GM23338 (cell line): ENCODE data around the gene TNFSF10. TPM values are rescaled to one million over a fixed set of nuclear protein-coding genes. Genes with fewer than 3 reads are reported as not detected.

ENCODE experiments used
- ATAC-seq: fragments of 200-7000 bp; cut with Tn5 transposase; 3 replicates; pipeline ENCODE4 v1.9.1; 2020
- DNase-seq: peaks from one replicate; pipeline ENCODE4 v3.0.0-alpha.2; 2015; ENCODE audit warnings: low spot score
- H2AFZ ChIP-seq: fragments of 200-600 bp; sonication (generic); 2 replicates; pipeline ENCODE4 v1.8.0; 2016; ENCODE audit warnings: antibody characterized with exemption, mild to moderate bottlenecking, moderate library complexity
- H3F3A ChIP-seq: fragments of 200-600 bp; sonication (generic); replicated peaks from 2 replicates; pipeline ENCODE4 v1.8.0; 2017; ENCODE audit warnings: antibody characterized with exemption, mixed run types, low read depth
- H3K27ac ChIP-seq: fragments of 200-600 bp; sonication (generic); 2 replicates; pipeline ENCODE4 v1.6.1; 2016; ENCODE audit warnings: low read depth
- H3K27me3 ChIP-seq: fragments of 200-600 bp; sonication (generic); 2 replicates; pipeline ENCODE4 v1.8.0; 2016; ENCODE audit warnings: mild to moderate bottlenecking, mixed run types, moderate library complexity; ENCODE audit not compliant: insufficient read depth
- H3K36me3 ChIP-seq: fragments of 200-600 bp; sonication (generic); 2 replicates; pipeline ENCODE4 v1.8.0; 2016; ENCODE audit warnings: mild to moderate bottlenecking; ENCODE audit not compliant: insufficient read depth
- H3K4me1 ChIP-seq: fragments of 200-600 bp; sonication (generic); 2 replicates; pipeline ENCODE4 v1.8.0; 2016; ENCODE audit warnings: mild to moderate bottlenecking, moderate library complexity; ENCODE audit not compliant: insufficient read depth
- H3K4me2 ChIP-seq: fragments of 200-600 bp; sonication (generic); 2 replicates; pipeline ENCODE4 v1.7.1; 2017; ENCODE audit warnings: mixed run types
- H3K4me3 ChIP-seq: fragments of 200-600 bp; sonication (generic); 2 replicates; pipeline ENCODE4 v1.6.1; 2016; ENCODE audit warnings: mixed run types
- H3K79me2 ChIP-seq: fragments of 200-600 bp; sonication (generic); replicated peaks from 2 replicates; pipeline ENCODE4 v1.8.0; 2017; ENCODE audit warnings: mild to moderate bottlenecking; ENCODE audit not compliant: insufficient read depth
- H3K9me2 ChIP-seq: fragments of 200-600 bp; sonication (generic); 2 replicates; pipeline ENCODE4 v1.8.0; 2017; ENCODE audit not compliant: insufficient read depth
- H4K20me1 ChIP-seq: fragments of 200-600 bp; sonication (generic); replicated peaks from 2 replicates; pipeline ENCODE4 v1.8.0; 2017; ENCODE audit warnings: mild to moderate bottlenecking; ENCODE audit not compliant: insufficient read depth
- H3K27ac Mint-ChIP-seq: 2 replicates; pipeline ENCODE4 v1.8.0; 2020; ENCODE audit warnings: inconsistent platforms, mild to moderate bottlenecking, moderate library complexity, mixed read lengths
- H3K27me3 Mint-ChIP-seq: 3 replicates; pipeline ENCODE4 v1.8.0; 2022; ENCODE audit warnings: low read depth, mild to moderate bottlenecking, moderate library complexity, mixed read lengths, inconsistent platforms; ENCODE audit not compliant: insufficient read depth, poor library complexity
- H3K36me3 Mint-ChIP-seq: 3 replicates; pipeline ENCODE4 v1.8.0; 2021; ENCODE audit warnings: low read depth, mild to moderate bottlenecking, inconsistent platforms, moderate library complexity, mixed read lengths
- H3K4me1 Mint-ChIP-seq: 3 replicates; pipeline ENCODE4 v1.8.0; 2020; ENCODE audit warnings: mild to moderate bottlenecking, inconsistent platforms, mixed read lengths
- H3K4me3 Mint-ChIP-seq: 3 replicates; pipeline ENCODE4 v1.8.0; 2021; ENCODE audit warnings: moderate library complexity, mild to moderate bottlenecking, inconsistent platforms, mixed read lengths
- H3K9me3 Mint-ChIP-seq: 3 replicates; pipeline ENCODE4 v1.8.0; 2020; ENCODE audit warnings: moderate library complexity, mild to moderate bottlenecking, inconsistent platforms, mixed read lengths
- CREB1 ChIP-seq: fragments of 250-450 bp; sonication (Bioruptor Pico); IDR thresholded peaks from 2 replicates; pipeline ENCODE4 v1.5.0; 2020; ENCODE audit warnings: low read depth, mild to moderate bottlenecking, moderate library complexity
- EZH2 ChIP-seq: fragments of 200-600 bp; sonication (generic); IDR thresholded peaks from one replicate; pipeline ENCODE4 v1.8.0; 2017; ENCODE audit warnings: antibody characterized with exemption, mild to moderate bottlenecking, low read depth; ENCODE audit not compliant: unreplicated experiment
- EZH2phosphoT487 ChIP-seq: fragments of 200-600 bp; sonication (generic); IDR thresholded peaks from one replicate; pipeline ENCODE4 v1.8.1; 2018; ENCODE audit warnings: antibody characterized with exemption; ENCODE audit not compliant: unreplicated experiment
- POLR2AphosphoS5 ChIP-seq: IDR thresholded peaks from 2 replicates; pipeline ENCODE4 v1.6.1; 2016; ENCODE audit warnings: antibody characterized with exemption, low read depth
- REST ChIP-seq: IDR thresholded peaks from one replicate; pipeline ENCODE4 v1.6.1; 2018; ENCODE audit warnings: antibody characterized with exemption; ENCODE audit not compliant: unreplicated experiment
- STAT1 ChIP-seq: IDR thresholded peaks from one replicate; pipeline ENCODE4 v1.6.1; 2016; ENCODE audit warnings: antibody characterized with exemption; ENCODE audit not compliant: unreplicated experiment
- ZNF114 ChIP-seq: fragments of 250-450 bp; sonication (Bioruptor Pico); IDR thresholded peaks from 2 replicates; pipeline ENCODE4 v1.5.0; 2020; ENCODE audit warnings: mild to moderate bottlenecking, moderate library complexity
- ZNF331 ChIP-seq: fragments of 250-450 bp; sonication (Bioruptor Pico); IDR thresholded peaks from 2 replicates; pipeline ENCODE4 v1.5.0; 2020; ENCODE audit warnings: low read depth, mild to moderate bottlenecking, moderate library complexity
- ZNF462 ChIP-seq: fragments of 250-450 bp; sonication (Bioruptor Pico); IDR thresholded peaks from 2 replicates; pipeline ENCODE4 v1.5.0; 2020; ENCODE audit warnings: mild to moderate bottlenecking, moderate library complexity
- polyA plus RNA-seq: library from polyadenylated mRNA; unstranded; fragments of >200 nt; fragmentation: Nextera tagmentation; extraction: Ambion mirVana; gene quantifications from 2 replicates; pipeline ENCODE4 v1.2.1, GENCODE V29; 2016
- total RNA-seq: library from RNA; depleted of rRNA; stranded (reverse); fragments of >200 nt; shearing (Covaris generic); gene quantifications from 2 replicates; pipeline ENCODE4 v1.2.3, GENCODE V29; 2014
- TF ChIP-seq, protein P1 (sequence below): IDR thresholded peaks from 2 replicates; pipeline ENCODE4 v1.6.1; 2016; ENCODE audit warnings: antibody characterized with exemption
- TF ChIP-seq, protein P2 (sequence below), 2 experiments: fragments of 200-600 bp in 1 of 2; sonication (generic) in 1 of 2; conservative IDR thresholded peaks; 2 replicates each; pipeline versions ENCODE4 v1.5.1 to v1.6.1; 2016 to 2017; ENCODE audit warnings: antibody characterized with exemption in 2 of 2, low read depth in 2 of 2, mild to moderate bottlenecking in 2 of 2, moderate library complexity in 1 of 2

Gene TNFSF10
- total and polyA plus RNA-seq, 2 experiments from 2014 or later = 0.27 TPM; not detected in 1

DNA sequence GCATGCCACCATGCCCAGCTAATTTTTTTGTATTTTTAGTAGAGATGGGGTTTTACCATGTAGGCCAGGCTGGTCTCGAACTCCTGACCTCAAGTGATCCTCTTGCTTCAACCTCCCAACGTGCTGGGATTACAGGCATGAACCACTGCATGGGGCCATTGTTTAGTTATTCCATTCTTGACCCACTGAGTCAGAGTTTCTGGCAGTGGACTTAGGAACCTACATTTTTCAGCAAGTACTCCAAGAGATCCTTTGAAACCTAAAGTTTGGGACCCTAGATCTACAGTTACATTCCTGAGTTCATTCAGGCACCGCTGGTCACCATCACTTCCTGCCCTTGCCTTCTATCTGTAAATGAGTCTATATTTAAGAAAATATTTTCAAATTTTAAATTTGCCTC is 1.4 kb upstream of the TNFSF10 start:
- DNase-seq (no peak), ATAC-seq (no peak)
- H3K79me2 ChIP-seq = no peaks in the 10 kb centered on the region
- no peak overlapping the region for H2AFZ ChIP-seq
- H3K9me3 Mint-ChIP-seq = no peaks in the 10 kb centered on the region
- peaks cover 11% of the 10 kb centered on the region for H3K4me1 Mint-ChIP-seq
- TF ChIP-seq, protein P1, sequence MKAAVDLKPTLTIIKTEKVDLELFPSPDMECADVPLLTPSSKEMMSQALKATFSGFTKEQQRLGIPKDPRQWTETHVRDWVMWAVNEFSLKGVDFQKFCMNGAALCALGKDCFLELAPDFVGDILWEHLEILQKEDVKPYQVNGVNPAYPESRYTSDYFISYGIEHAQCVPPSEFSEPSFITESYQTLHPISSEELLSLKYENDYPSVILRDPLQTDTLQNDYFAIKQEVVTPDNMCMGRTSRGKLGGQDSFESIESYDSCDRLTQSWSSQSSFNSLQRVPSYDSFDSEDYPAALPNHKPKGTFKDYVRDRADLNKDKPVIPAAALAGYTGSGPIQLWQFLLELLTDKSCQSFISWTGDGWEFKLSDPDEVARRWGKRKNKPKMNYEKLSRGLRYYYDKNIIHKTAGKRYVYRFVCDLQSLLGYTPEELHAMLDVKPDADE = no peak
- TF ChIP-seq EZH2phosphoT487 (no peak), POLR2AphosphoS5 (no peak), CREB1 (CRISPR knock-in tag) (no peak), ZNF462 (CRISPR knock-in tag) (no peak), STAT1 (no peak), ZNF331 (no peak), EZH2 (no peak), REST (no peak), ZNF114 (no peak)
- TF ChIP-seq, protein P2, sequence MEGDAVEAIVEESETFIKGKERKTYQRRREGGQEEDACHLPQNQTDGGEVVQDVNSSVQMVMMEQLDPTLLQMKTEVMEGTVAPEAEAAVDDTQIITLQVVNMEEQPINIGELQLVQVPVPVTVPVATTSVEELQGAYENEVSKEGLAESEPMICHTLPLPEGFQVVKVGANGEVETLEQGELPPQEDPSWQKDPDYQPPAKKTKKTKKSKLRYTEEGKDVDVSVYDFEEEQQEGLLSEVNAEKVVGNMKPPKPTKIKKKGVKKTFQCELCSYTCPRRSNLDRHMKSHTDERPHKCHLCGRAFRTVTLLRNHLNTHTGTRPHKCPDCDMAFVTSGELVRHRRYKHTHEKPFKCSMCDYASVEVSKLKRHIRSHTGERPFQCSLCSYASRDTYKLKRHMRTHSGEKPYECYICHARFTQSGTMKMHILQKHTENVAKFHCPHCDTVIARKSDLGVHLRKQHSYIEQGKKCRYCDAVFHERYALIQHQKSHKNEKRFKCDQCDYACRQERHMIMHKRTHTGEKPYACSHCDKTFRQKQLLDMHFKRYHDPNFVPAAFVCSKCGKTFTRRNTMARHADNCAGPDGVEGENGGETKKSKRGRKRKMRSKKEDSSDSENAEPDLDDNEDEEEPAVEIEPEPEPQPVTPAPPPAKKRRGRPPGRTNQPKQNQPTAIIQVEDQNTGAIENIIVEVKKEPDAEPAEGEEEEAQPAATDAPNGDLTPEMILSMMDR (conservative IDR thresholded peaks at IDR 0.05; ENCODE audit: low read depth in 2 of 2) = no peak
- no peaks in the 10 kb centered on the region for H3F3A ChIP-seq
- no peaks in the 10 kb centered on the region for H3K36me3 Mint-ChIP-seq
- no peak overlapping the region for H3K27ac ChIP-seq
- H3K4me3 ChIP-seq = no peak overlapping the region
- H3K9me2 ChIP-seq = no peaks in the 10 kb centered on the region
- H3K27me3 Mint-ChIP-seq = no peaks in the 10 kb centered on the region
- H3K27me3 ChIP-seq = no peaks in the 10 kb centered on the region
- H4K20me1 ChIP-seq = no peaks in the 10 kb centered on the region
- no peak overlapping the region for H3K27ac Mint-ChIP-seq
- peaks cover 11% of the 10 kb centered on the region for H3K4me1 ChIP-seq
- no peaks in the 10 kb centered on the region for H3K36me3 ChIP-seq
- H3K4me3 Mint-ChIP-seq = no peak overlapping the region
- H3K4me2 ChIP-seq = no peak overlapping the region
